ENCODE measurements around the gene CCDC201.

The CCDC201 gene

GRCh38 chr7:45893374-45893995 is 20.6 kb upstream of the CCDC201 start:
- no peak for ATAC-seq
- no peak for DNase-seq

DNA sequence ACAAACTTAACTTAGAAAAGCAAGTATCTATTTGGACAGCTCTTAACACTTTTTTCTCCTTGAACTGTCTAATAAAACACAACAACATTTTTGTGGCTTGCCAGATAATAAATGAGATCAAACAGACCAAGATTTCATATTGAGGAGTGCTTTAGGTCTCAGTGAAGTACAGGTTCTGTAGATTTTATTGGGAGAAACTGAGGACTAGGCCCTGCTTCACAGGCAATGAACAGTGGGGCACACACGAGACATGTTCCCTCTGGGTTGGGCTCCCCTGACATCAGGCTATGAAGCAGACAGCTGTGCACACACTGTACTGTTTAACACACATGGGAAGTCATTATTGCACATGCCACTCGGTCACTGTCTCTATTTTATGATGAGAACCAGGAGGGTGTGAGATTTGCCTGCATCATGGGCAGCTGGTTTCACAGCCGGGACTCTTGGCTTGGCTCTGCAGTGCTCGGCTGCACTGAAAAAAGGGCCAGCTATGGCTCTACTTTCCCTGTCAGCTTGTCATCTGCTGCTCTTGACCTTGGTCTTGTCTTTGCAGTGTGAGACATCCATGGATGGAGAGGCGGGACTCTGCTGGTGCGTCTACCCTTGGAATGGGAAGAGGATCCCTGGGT is 19.6 kb upstream of the CCDC201 start:
- ATAC-seq, result no peak

DNA sequence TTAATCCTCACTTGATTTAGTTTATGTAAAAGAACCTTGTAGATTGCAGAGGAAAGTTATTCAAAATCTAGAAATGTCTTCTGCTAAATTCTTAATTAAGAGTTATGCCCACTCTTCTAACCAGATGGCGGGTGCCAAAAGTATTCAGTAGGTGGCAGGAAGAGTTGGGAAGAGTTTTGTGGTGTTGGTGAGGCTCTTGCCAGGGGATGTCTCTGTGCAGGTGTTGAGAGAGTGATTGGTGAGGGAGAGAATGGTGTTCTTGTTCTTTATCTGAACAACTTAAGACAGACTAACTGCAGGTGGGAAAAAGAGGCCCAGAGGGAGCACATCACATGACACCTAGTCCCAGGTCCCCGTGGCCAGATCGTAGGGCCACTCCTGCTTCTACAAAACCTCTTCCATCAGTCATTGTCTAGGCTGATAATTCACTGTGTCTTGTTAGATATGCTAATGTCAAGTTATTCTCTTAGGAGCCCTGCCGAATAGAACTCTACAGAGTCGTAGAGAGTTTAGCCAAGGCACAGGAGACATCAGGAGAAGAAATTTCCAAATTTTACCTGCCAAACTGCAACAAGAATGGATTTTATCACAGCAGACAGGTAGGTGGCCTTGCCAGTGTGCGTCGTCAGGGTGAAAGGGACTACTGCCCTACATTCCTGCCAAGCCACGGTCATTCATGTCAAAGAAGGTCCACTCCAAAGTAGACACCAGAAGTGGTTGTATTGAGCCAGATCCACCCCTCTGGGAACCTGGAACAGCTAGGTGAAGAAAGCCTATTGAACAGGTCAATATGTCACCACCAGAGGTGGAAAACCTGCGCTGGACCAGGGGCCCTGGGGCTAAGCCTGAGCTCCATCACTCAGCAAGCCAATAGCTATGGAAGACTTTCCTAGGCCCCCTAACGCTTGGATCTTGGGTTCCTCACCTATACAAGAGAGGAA is 18.9 kb upstream of the CCDC201 start:
- DNase-seq, result no peak
- no peak for ATAC-seq

More for the DNA sequence above, 19.6 kb upstream of the CCDC201 start:
- no peak for DNase-seq

DNA sequence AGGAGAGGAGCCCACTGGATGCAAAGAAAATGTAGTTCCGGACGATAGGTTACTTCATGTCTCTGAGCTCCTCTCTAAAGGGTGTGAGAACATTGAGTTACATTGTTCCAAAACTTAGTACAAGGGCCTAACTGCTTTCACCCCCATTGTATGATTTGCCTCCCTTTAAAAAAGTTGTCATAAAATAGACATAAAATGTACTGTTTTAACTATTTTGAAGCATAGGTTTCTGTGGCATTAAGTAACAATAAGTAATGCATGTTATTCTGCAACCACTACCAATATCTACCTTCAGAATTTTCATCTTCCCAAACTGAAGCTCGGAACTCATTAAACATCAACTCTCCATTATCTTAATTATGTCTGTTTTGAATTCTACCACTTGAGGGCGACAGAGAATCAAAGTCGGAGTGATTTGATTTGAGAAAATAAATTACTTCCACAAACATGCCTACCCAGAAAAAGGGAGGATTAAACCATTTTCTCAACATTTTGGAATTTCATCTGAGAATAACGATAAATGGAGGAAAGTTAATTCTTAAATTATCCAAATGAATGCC is 18.1 kb upstream of the CCDC201 start:
- ATAC-seq, result no peak
- no peak for DNase-seq

GRCh38 chr7:45890125-45890901 is 17.4 kb upstream of the CCDC201 start:
- ATAC-seq (no peak), DNase-seq (no peak)

- no peak for ATAC-seq
- DNase-seq, result no peak
Measured at GRCh38 chr7:45889367-45890067, 16.6 kb upstream of the CCDC201 start.

DNA sequence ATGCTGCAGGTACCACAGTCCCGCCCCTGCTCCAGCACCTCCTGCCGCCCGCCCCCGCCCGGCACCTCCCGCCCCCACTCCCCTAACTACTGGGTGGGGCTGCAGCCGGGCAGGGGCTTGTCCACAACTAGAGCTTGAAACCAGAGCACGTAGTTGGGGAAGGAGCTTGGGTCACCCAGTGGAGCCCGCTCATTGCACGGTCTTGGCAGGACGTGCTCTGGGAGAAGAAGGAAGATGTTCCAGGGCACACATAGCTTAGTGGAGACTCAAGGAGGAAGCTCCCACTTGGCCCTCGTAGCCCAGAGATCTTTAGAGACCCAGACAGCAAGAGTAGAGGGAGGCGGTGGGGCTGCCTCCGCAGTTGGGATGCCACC is 16.1 kb upstream of the CCDC201 start:
- no peak for ATAC-seq

DNA sequence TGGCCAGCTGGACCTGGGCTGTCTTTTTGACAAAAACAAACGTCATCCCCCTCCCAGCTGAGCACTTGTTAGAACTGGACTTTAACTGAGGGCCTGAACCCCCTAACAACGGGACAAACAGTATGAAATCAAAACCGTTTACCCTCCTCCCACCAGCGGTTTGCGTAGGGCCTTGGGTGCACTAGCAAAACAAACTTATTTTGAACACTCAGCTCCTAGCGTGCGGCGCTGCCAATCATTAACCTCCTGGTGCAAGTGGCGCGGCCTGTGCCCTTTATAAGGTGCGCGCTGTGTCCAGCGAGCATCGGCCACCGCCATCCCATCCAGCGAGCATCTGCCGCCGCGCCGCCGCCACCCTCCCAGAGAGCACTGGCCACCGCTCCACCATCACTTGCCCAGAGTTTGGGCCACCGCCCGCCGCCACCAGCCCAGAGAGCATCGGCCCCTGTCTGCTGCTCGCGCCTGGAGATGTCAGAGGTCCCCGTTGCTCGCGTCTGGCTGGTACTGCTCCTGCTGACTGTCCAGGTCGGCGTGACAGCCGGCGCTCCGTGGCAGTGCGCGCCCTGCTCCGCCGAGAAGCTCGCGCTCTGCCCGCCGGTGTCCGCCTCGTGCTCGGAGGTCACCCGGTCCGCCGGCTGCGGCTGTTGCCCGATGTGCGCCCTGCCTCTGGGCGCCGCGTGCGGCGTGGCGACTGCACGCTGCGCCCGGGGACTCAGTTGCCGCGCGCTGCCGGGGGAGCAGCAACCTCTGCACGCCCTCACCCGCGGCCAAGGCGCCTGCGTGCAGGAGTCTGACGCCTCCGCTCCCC is 15.5 kb upstream of the CCDC201 start, which contains the start of gene IGFBP1:
Gene IGFBP1, plus strand, starts transcription at position 304 of the 808 bp plus-strand sequence. Its CDS starts 165 bp downstream, at position 469.
- DNase-seq (no peak), ATAC-seq (peak; percentile 43)

More for the DNA sequence above, 16.1 kb upstream of the CCDC201 start:
- no peak for DNase-seq

GRCh38 chr7:45886931-45887667 is 14.2 kb upstream of the CCDC201 start:
- no peak for ATAC-seq

DNA sequence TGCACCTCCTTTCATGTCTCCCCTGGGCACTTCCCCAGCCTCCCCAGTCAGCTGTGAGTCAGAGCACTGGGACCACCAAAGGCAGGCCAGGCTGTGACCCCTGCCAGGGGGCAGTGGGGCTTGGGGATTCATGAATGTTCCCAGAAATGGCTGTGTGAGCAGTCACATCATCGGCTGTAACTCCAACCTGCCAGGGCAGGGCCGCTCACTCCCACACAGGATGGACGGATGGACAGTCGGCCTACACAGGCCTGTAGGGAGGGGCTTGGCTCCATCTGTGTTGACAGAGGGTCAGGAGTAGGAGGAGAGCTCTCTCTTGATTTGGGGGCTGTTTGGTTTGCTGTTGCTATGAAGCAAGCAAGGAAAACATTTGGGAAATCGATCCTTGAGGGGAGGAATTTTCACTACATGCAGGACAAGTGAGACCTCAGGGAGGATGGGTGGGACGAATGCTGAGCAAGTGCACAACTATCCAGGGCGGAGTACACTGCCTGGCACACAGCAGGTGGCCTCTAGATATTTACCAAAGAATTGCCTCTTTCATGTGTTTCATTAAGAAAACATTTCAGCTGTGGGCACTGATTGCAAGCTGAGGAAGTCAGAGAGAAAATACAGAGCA is 12.5 kb upstream of the CCDC201 start:
- no peak for DNase-seq
- no peak for ATAC-seq

More at GRCh38 chr7:45886931-45887667, 14.2 kb upstream of the CCDC201 start:
- DNase-seq, result no peak

GRCh38 chr7:45884136-45884535 is 11.3 kb upstream of the CCDC201 start:
- no peak for ATAC-seq

DNA sequence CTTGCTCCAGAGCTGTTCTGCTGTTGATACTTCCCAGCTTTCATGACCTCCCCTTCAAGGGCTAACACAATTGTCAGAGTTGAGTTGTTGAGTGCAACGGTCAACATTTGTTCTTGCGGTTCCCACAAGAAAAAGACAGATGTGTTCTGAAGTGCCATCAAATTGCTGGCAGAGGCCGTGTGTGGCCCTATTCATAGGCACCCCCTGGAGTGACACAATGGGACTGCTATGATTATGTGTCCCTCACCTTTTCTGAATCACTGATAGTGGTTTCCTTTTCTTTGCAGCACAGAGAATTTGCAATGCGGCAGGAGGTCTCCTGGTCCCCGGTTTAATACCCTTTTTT is 9.6 kb upstream of the CCDC201 start:
- ATAC-seq, result no peak

More at GRCh38 chr7:45884136-45884535, 11.3 kb upstream of the CCDC201 start:
- DNase-seq, result no peak

DNA sequence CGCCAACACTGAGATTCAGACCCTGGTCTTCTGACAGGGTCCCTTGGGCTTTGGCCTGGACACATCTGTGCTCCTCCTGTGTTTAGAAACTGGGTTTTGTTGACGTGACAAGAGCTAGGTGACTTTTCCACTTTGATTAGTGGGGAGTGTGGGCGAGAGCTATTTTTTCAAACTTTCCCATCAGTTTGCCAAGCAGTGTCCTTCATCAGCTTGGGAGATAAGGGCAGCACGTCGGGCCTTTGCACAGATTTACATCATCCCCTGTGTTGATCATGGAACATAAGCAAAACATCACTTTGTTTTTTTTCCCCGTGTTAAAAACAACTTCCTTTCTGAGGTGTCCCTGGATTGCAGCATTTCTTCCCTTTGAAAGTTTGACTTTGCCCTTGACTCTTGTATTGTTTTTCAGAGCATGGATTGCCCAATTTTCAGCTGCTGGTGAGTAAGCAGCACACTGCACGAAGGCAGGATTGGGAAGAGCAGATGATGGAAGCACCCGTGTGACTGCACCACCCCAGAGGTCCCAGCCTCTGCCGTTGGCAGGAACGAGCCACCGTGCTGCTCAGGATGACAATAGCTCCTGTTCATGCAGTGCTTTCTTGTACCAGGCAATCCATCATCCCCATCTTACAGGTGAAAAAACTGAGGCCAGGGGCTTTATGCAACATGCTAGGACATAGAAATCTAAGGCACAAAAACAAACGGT is 9.0 kb upstream of the CCDC201 start:
- no peak for DNase-seq
- ATAC-seq, result no peak

More for the DNA sequence above, 9.6 kb upstream of the CCDC201 start:
- DNase-seq, result no peak

GRCh38 chr7:45881280-45881758 is 8.4 kb upstream of the CCDC201 start:
- ATAC-seq (no peak), DNase-seq (no peak)

DNA sequence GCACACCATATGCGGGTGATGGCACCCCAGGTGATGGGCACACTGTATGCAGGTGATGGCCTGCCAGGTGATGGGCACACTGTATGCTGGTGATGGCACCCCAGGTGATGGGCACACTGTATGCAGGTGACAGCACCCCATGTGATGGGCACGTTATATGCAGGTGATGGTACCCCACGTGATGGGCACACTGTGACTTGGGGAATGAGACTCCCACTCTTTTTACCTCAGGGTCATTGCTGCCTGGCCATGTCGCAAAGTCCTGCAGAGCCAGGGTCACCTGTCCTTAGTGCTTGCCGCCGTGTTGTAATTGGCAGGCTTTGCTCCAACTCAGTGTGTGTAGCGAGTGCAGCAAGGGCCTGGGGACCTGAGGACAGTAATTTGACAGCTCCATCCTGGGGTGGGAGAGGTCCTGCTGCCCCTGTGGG is 7.6 kb upstream of the CCDC201 start:
- no peak for DNase-seq
- no peak for ATAC-seq

- DNase-seq, result no peak
- ATAC-seq, result no peak
Measured at GRCh38 chr7:45878457-45879144, 5.7 kb upstream of the CCDC201 start.

GRCh38 chr7:45876519-45876918 is 3.6 kb upstream of the CCDC201 start:
- ATAC-seq (no peak), DNase-seq (no peak)

Data from stimulated activated naive CD8-positive, alpha-beta T cell treated with anti-CD3 and anti-CD28 coated beads, Interleukin-15, Interleukin-2, amounts not matched to agents 100 U/mL and 50 U/mL, for 24 hours (primary cell).